Measurements from ENCODE around the gene SSRP1. TPM values are rescaled to one million over a fixed set of nuclear protein-coding genes. Genes with fewer than 3 reads are reported as not detected.
"Not testable (repeated sequence)": the region's sequence is repeated elsewhere in the genome, so short reads cannot be mapped to it uniquely, and the experiment has no call there.

SSRP1 gene
- total and polyA plus RNA-seq, 2 of the 13 experiments (the other 11 are each of a cell fraction or from before 2014, with no cell fraction given) = 93.6 to 129 TPM

DNA sequence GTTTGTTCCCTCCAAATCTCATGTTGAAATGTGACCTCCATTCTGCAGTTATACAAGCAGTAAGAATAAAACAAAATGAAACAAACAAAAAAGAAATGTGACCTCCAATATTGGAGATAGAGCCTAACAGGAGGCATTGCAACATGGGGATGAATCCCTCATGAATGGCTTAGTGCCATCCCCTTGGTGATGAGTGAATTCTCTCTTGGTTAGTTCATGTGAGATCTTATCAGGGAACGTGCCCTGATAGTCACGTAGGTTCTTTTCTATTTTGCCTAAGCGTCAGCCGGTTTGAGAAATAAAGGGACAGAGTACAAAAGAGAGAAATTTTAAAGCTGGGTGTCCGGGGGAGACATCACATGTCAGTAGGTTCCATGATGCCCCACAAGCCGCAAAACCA is 54.1 kb downstream of the SSRP1 start:
- peaks cover 0 to 13% of the 10 kb centered on the region in 2 experiments; a peak in 3 of 5 replicates for H3K27me3 ChIP-seq (ENCODE audit: control insufficient read depth in 1 of 2, insufficient read depth in 2 of 2, low read length in 2 of 2)
- in situ Hi-C loops (cut with HindIII; ENCODE audit: extremely low pct_ligation_motif_present, low pct_unique_long_range_greater_than_20kb); H3K9me3 ChIP-seq (ENCODE audit: low read length); H2AFZ ChIP-seq (ENCODE audit: low read length); POLR2A ChIA-PET; ATAC-seq; BruUV-seq (replicated peaks); H3K4me2 ChIP-seq (ENCODE audit: low read depth, low read length); CTCF ChIA-PET (ENCODE audit: low intra/inter-chr PET ratio, low total read pairs); H3K9ac ChIP-seq (ENCODE audit: insufficient read depth, low read depth, low read length); H3K4me1 ChIP-seq (ENCODE audit: insufficient read depth, low read length); H3K4me3 ChIP-seq (replicated peaks in 1 of 3; ENCODE audit: insufficient read depth in 1 of 3, low read depth in 2 of 3, low read length in 3 of 3); H3K79me2 ChIP-seq (ENCODE audit: insufficient read depth, low read length); H4K20me1 ChIP-seq (ENCODE audit: insufficient read depth, low read length); DNase-seq (ENCODE audit: low spot score); H3K36me3 ChIP-seq (replicated peaks in 1 of 2; ENCODE audit: control insufficient read depth in 1 of 2, insufficient read depth in 2 of 2, low read length in 2 of 2); intact Hi-C loops (cut with micrococcal nuclease; ENCODE audit: unreplicated experiment); H3K27ac ChIP-seq (ENCODE audit: extremely low read length, insufficient read depth, low read length); FAIRE-seq: not testable (repeated sequence)
- whole genome bisulfite sequencing (ENCODE audit: low lambda C conversion rate) = 22% methylated on average over 6 of the region's 6 CpGs

- Histone ChIP-seq H3K9ac (ENCODE audit: insufficient read depth, low read depth, low read length) (no peak overlapping the region), H3K79me2 (ENCODE audit: insufficient read depth, low read length) (no peaks in the 10 kb centered on the region), H4K20me1 (ENCODE audit: insufficient read depth, low read length) (no peaks in the 10 kb centered on the region), H3K4me2 (ENCODE audit: low read depth, low read length) (no peak overlapping the region), H3K4me3 (replicated peaks in 1 of 3; ENCODE audit: insufficient read depth in 1 of 3, low read depth in 2 of 3, low read length in 3 of 3) (no peak overlapping the region), H3K4me1 (ENCODE audit: insufficient read depth, low read length) (0 out of 2 replicates have a peak, but pooled peaks cover 5% of the 10 kb centered on the region), H3K27me3 (ENCODE audit: control insufficient read depth in 1 of 2, insufficient read depth in 2 of 2, low read length in 2 of 2) (peaks cover 0 to 8% of the 10 kb centered on the region in 2 experiments; a peak in 2 of 5 replicates), H3K9me3 (ENCODE audit: low read length) (no peaks in the 10 kb centered on the region), H3K27ac (ENCODE audit: extremely low read length, insufficient read depth, low read length) (no peak overlapping the region), H2AFZ (ENCODE audit: low read length) (no peak overlapping the region), H3K36me3 (replicated peaks in 1 of 2; ENCODE audit: control insufficient read depth in 1 of 2, insufficient read depth in 2 of 2, low read length in 2 of 2) (no peaks in the 10 kb centered on the region)
- ATAC-seq (no peak), DNase-seq (ENCODE audit: low spot score) (no peak), FAIRE-seq (no peak)
- POLR2A ChIA-PET = no interaction called here
- CTCF ChIA-PET (ENCODE audit: low intra/inter-chr PET ratio, low total read pairs) = no interaction called here
- TF ChIP-seq ZMYM4 (CRISPR knock-in tag; IDR thresholded peaks at IDR 0.05) (no peak), ZSCAN30 (CRISPR knock-in tag; IDR thresholded peaks at IDR 0.05) (no peak)
- WGBS (ENCODE audit: low lambda C conversion rate) = 50% methylated on average over 5 of the region's 5 CpGs
- no TSS peak for BruUV-seq (replicated peaks)
- in situ Hi-C loops (cut with HindIII; ENCODE audit: extremely low pct_ligation_motif_present, low pct_unique_long_range_greater_than_20kb) (no loop called here), intact Hi-C loops (cut with micrococcal nuclease; ENCODE audit: unreplicated experiment) (loop anchor here (5.0 kb wide), 1 partner anchor 68 kb away; no protein-coding TSS in a partner anchor)
Observed at GRCh38 chr11:57279116-57279515, 56.6 kb downstream of the SSRP1 start.

All from HepG2 (cell line).